ENCODE data around the gene PRDX1.

- no peak for TF ChIP-seq CTCF (IDR thresholded peaks at IDR 0.05)
- TF ChIP-seq POLR2A (IDR thresholded peaks at IDR 0.05): no peak
Measured at GRCh38 chr1:45567911-45568310, 46.2 kb upstream of the PRDX1 start.
